H7 (cell line): Measurements from ENCODE around the gene COG8. TPM values are rescaled to one million over a fixed set of nuclear protein-coding genes. Genes with fewer than 3 reads are reported as not detected.
A peak's percentile ranks its signal among the peaks of the same experiment; 100 is the strongest.

ENCODE experiments used
- DNase-seq: peaks from one replicate; pipeline ENCODE4 v3.0.0; 2012
- H3K27me3 ChIP-seq: 2 replicates; pipeline ENCODE4 v1.6.0; 2011; ENCODE audit warnings: mild to moderate bottlenecking, low read length; ENCODE audit not compliant: control insufficient read depth, insufficient read depth
- H3K36me3 ChIP-seq: replicated peaks from 2 replicates; pipeline ENCODE4 v1.5.1; 2011; ENCODE audit warnings: low read length; ENCODE audit not compliant: control insufficient read depth, insufficient read depth
- H3K4me3 ChIP-seq: 2 replicates; pipeline ENCODE4 v1.5.1; 2011; ENCODE audit warnings: low read depth, mild to moderate bottlenecking, control low read depth, low read length, moderate library complexity; ENCODE audit not compliant: insufficient read depth
- total RNA-seq: library from RNA; depleted of rRNA; stranded (reverse); fragments of >200 nt; shearing (Covaris generic); gene quantifications from 2 replicates; pipeline ENCODE4 v1.2.3, GENCODE V29; 2014

The COG8 gene
- total RNA-seq, 1 experiment from 2014 or later = 71.0 TPM

GRCh38 chr16:69329369-69330285 lies 9.7 kb downstream of the COG8 start:
- peaks cover 31% of the 10 kb centered on the region for H3K36me3 ChIP-seq
- peak overlapping the region; percentile 86 for H3K4me3 ChIP-seq
- no peaks in the 10 kb centered on the region for H3K27me3 ChIP-seq
- no peak for DNase-seq

GRCh38 chr16:69328854-69329316 lies 10.5 kb downstream of the COG8 start:
- peak; percentile 65 for DNase-seq
- Histone ChIP-seq H3K27me3 (no peaks in the 10 kb centered on the region), H3K36me3 (peaks cover 31% of the 10 kb centered on the region), H3K4me3 (peak overlapping the region; percentile 86; the same call in 1 of the 2 replicates)

GRCh38 chr16:69327585-69328310 lies 11.6 kb downstream of the COG8 start:
- DNase-seq = no peak
- Histone ChIP-seq H3K36me3 (peaks cover 31% of the 10 kb centered on the region), H3K27me3 (no peaks in the 10 kb centered on the region), H3K4me3 (no peak overlapping the region)

- no peaks in the 10 kb centered on the region for H3K27me3 ChIP-seq
- no peak for DNase-seq
- no peak overlapping the region for H3K4me3 ChIP-seq
- H3K36me3 ChIP-seq = peaks cover 35% of the 10 kb centered on the region
These were observed 13.0 kb downstream of the COG8 start for GRCh38 chr16:69326172-69326873.

GRCh38 chr16:69325784-69326171 lies 13.6 kb downstream of the COG8 start:
- Histone ChIP-seq H3K36me3 (peaks cover 37% of the 10 kb centered on the region), H3K4me3 (no peak overlapping the region), H3K27me3 (no peaks in the 10 kb centered on the region)
- DNase-seq = no peak

GRCh38 chr16:69324585-69325253 lies 14.6 kb downstream of the COG8 start:
- H3K4me3 ChIP-seq = no peak overlapping the region
- peaks cover 46% of the 10 kb centered on the region for H3K36me3 ChIP-seq
- DNase-seq = no peak
- no peaks in the 10 kb centered on the region for H3K27me3 ChIP-seq

- Histone ChIP-seq H3K4me3 (no peak overlapping the region), H3K27me3 (no peaks in the 10 kb centered on the region), H3K36me3 (peaks cover 52% of the 10 kb centered on the region)
- no peak for DNase-seq
These were observed 15.3 kb downstream of the COG8 start for GRCh38 chr16:69324013-69324531.

- H3K27me3 ChIP-seq = no peaks in the 10 kb centered on the region
- peaks cover 55% of the 10 kb centered on the region for H3K36me3 ChIP-seq
- no peak overlapping the region for H3K4me3 ChIP-seq
- DNase-seq = no peak
These were observed 15.9 kb downstream of the COG8 start for GRCh38 chr16:69323415-69323814.

- H3K36me3 ChIP-seq = peaks cover 55% of the 10 kb centered on the region
- H3K27me3 ChIP-seq = no peaks in the 10 kb centered on the region
- no peak for DNase-seq
- no peak overlapping the region for H3K4me3 ChIP-seq
These were observed 17.0 kb downstream of the COG8 start for GRCh38 chr16:69322343-69322742.

GRCh38 chr16:69321080-69321479 lies 18.3 kb downstream of the COG8 start:
- no peak for DNase-seq
- H3K27me3 ChIP-seq = no peaks in the 10 kb centered on the region
- peaks cover 52% of the 10 kb centered on the region for H3K36me3 ChIP-seq
- no peak overlapping the region for H3K4me3 ChIP-seq

- Histone ChIP-seq H3K36me3 (peaks cover 51% of the 10 kb centered on the region), H3K4me3 (no peak overlapping the region), H3K27me3 (no peaks in the 10 kb centered on the region)
- no peak for DNase-seq
These were observed 18.7 kb downstream of the COG8 start for GRCh38 chr16:69320740-69321073.

- no peak overlapping the region for H3K4me3 ChIP-seq
- no peak for DNase-seq
- no peaks in the 10 kb centered on the region for H3K27me3 ChIP-seq
- H3K36me3 ChIP-seq = peaks cover 53% of the 10 kb centered on the region
These were observed 19.3 kb downstream of the COG8 start for GRCh38 chr16:69319826-69320739.

- DNase-seq = no peak
- H3K36me3 ChIP-seq = peaks cover 52% of the 10 kb centered on the region
- no peaks in the 10 kb centered on the region for H3K27me3 ChIP-seq
- no peak overlapping the region for H3K4me3 ChIP-seq
These were observed 20.0 kb downstream of the COG8 start for GRCh38 chr16:69319381-69319780.
